Body of pancreas (tissue), 4 donors: Measurements from ENCODE around the gene C1orf94.

Source experiments
- CTCF ChIP-seq, 7 experiments: fragments of 450-650 bp in 4 of 7; fragments of 200-600 bp in 3 of 7; sonication (generic) in 3 of 7; IDR thresholded peaks; one replicate each; pipeline ENCODE4 v1.5.1; 2016 to 2019; ENCODE audit warnings: antibody characterized with exemption in 7 of 7
- POLR2A ChIP-seq, 3 donors: fragments of 450-650 bp; IDR thresholded peaks; one replicate each; pipeline ENCODE4 v1.6.1; 2016; ENCODE audit warnings: antibody characterized with exemption in 3 of 3, mild to moderate bottlenecking in 2 of 3

- no peak for TF ChIP-seq CTCF (IDR thresholded peaks at IDR 0.05)
- TF ChIP-seq POLR2A (IDR thresholded peaks at IDR 0.05), result no peak
Measured at GRCh38 chr1:34149501-34149900, 27.2 kb upstream of the C1orf94 start.
